Measurements from ENCODE around the gene AKT3. TPM values are rescaled to one million over a fixed set of nuclear protein-coding genes. Genes with fewer than 3 reads are reported as not detected.

The AKT3 gene
- total RNA-seq, 1 experiment from 2014 or later, result 35.8 TPM

DNA sequence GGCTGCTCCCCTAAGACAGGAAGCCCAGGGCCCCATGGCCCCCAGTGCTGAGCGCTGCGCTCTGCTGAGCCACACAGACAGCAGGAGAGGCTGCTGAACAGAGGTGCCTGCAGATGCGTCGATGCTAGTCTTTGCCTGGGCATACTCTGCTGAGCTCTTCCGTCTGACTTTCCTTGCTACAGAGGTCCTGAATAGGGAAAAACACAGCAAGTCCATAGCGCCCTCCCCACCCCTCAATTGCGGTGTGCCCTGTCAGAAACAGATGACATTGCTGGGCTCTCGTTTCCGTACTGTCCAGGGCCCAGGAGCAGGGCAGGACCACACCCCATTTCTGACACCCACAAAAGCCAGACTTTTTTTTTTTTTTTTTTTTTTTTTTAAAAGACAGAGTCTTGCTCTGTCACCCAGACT lies 341.7 kb downstream of the AKT3 start:
- no peak for DNase-seq (ENCODE audit: low read depth)

DNA sequence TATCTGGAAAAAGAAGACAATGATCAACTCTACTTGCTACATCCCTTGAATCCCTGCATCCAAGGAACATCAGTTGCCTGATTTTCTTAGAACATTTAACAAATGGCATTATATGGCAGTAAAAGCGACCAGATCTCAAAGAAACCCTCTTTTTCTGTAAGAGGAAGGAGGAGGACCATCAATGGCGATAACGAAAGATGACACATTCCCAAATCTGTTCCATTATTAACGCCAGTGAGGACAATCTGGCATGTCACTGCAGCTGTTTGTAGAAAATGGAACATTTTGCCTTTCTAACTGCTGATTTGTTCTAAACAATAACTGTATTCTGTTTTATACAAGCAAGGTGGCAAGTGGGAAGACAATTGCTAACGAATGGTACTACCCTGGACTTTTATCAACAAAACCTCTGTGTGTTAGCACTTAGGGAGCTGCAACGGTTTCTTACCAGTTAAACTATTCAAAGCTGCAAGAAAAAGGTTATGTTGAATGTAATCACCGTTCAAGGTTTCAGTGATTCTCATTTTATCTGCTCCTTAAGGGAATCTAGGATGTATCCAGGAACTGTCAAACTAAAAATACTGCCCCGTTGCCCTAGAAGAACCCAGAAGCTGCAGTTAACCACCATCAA lies 342.3 kb downstream of the AKT3 start:
- no peak for DNase-seq (ENCODE audit: low read depth)

DNA sequence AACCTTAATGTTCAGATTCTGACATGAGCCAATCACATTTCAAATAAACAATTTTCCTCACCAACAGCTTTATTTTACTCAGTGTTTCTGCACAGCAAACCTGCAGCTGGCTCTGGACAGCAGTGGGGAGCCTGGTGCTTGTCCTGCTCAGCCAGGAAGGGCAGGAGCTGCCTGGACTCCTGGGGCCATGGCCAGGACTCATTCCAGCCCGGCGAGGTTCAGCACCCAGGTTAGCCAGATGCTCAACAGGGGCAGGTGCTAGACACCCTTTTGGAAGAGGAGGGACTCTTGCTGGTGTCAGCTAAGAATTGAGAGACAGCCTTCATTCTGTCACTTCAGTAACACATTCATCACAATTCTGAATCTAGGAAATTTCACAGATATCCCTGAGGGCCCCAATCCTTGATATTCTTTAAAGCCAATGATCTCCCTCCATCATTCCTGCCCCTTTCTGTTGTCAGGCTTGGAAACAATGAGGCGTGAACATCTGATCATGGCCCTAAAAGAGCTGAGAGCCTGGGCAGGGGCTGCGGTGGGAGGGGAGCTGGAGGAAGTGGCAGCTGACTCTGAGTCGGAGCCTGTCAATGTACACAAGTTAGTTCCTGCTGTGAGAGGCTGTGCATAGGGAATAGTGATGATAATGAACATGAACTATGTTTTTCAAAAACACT lies 342.9 kb downstream of the AKT3 start:
- no peak for DNase-seq (ENCODE audit: low read depth)

DNA sequence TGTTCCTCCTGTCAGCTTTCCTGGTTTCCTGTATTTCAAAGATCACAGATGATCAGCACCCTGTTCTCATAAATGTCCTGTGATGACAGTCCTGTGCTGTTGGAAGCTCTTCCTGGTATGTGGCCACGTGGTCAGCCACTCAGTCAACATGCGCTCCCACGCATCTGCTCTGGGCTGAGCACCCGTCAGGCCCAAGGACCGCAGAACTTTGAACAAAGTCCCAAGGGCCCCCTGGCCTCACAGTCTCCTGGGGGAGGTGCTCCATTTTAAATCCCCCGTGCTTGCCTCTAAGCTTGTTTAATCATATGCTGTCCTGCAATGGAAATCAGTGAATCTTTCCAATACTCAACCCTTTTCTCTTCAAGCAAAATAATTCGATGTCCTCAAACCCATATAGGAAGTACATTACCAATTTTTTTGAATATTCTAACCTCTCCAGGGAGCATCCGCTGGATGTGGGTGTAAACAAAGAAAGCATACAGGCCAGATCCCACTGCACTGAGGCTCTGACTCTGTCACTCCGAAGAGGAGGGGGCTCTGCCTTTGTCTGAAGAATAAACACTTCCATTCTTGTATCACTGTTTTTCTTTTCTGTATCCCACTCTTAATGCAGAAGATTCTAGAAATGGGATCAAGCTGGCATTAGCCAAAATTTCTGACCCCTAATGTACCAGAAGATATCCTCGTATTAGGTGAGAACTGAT lies 343.9 kb downstream of the AKT3 start:
- DNase-seq (ENCODE audit: low read depth), result no peak

DNA sequence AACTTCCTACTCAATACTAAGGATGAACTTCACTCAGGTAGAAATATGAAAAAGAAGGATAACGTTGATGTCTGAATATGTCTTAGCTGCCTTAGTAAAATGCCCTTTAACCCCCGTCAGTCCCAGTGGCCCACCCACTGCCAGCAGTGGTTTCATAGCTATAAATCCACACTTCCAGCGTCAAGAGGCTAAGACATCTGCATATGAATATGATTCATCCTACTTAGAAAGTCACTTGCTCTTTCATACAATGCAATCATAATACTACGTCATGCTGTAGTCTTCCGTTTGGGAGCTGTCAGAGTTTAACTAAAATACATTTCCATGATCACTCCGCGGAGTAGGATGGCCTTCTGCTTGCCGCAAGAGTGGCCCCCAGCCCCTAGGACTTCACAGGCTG lies 346.9 kb downstream of the AKT3 start:
- DNase-seq (ENCODE audit: low read depth), result no peak

DNA sequence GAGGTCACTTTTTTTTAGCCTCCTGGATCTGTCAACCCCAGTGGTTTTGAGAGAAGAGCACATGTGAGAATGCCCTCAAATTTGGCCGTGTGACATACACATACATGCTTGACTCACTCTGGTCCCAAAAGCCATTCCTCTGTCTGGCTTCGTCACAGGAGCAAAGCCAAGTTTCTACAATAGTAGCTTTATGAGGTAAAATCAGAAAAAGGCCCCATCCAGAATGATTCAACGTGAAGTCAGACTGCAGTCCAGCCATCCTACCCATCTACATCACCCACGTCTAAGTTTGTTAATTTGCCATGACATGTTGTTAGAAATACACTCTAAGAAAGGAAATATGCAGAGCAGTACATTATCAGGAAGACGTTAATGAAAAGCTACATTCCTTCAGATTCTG lies 349.0 kb downstream of the AKT3 start:
- peak; percentile 73 for DNase-seq (ENCODE audit: low read depth)

DNA sequence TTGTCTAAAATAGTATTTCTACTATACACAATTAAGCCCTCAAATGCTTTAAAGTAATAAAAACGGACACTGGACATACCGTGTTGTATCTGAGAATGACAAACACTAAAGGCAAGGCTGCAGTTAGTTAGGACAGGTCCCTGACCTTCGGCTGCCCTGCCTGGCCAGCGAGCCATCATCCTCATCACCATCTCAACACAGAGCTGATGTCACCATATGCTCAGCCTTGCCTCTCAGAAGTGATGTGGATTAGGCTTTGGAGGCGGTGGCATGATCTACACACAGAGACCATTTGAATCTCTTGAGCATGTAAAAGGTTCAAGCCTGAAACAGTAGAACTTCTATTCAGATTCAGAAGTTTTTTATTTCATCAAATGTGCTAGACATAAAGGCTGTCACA lies 349.5 kb downstream of the AKT3 start:
- DNase-seq (ENCODE audit: low read depth), result no peak

DNA sequence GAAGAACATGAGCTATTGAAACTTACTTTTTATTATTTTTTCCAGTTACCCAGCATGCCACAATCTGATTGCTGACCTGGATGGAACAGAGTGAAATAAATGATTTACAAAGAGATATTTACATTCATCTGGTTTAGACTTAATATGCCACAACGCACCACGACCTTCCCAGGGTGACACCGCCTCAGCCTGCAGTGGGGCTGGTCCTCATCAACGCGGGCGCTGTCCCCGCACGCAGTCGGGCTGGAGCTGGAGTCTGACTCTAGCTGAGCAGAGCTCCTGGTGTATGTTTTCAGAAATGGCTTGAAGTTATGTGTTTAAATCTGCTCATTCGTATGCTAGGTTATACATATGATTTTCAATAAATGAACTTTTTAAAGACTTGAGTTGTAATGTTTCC lies 350.3 kb downstream of the AKT3 start:
- DNase-seq (ENCODE audit: low read depth), result no peak

DNA sequence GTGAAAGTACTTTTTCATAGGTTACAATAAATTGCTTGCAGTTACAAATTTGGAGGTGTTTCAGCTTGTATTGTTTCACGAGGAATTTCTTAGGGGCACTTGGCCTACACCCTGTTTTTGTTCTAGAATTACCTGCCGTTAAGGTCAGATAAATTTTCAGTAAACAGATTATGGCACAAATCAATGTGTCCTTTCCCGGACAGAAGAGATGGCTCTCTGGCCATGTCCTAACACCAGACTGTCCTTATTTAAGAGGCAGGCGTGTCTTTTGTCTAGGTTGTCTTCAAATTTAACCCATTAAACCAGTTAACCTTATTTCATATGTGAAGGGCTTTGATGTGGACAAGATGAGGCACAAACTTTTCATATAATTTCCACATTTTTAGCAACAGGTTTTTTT lies 350.8 kb downstream of the AKT3 start:
- no peak for DNase-seq (ENCODE audit: low read depth)

DNA sequence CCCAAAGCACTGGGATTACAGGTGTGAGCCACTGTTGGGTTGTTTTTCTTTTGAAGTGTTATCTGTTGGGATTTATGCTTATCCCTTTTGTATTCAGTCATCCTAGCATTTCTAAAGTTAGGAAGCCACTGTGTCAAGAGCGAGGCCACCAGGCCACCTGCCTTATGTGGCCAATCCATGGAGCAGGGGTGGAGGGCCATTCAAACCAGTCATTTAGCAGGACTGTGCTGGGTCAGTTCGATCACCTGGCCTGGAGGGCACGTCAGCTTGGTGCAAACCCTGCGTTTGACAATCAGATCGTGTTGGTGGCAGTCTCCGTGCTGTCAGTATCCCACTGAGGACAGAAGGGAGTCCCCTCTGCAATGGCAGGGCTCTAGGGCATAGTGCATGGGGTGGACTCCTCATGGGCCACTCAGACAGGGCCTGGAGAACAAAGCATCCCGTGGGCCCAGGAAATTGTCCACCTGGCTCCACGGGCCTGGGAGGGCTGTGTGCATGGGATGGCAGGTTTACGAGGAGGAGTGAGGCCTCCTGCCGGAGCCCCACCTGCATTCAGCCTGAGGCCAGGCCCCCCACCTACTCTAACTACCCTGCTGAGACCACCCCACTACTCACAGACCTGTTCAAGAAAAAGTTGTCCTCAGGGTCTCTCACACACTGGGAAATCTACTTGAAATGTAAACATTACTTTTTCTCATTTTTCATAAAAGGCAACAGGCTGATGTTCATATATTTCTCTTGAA lies 351.9 kb downstream of the AKT3 start:
- no peak for DNase-seq (ENCODE audit: low read depth)

DNA sequence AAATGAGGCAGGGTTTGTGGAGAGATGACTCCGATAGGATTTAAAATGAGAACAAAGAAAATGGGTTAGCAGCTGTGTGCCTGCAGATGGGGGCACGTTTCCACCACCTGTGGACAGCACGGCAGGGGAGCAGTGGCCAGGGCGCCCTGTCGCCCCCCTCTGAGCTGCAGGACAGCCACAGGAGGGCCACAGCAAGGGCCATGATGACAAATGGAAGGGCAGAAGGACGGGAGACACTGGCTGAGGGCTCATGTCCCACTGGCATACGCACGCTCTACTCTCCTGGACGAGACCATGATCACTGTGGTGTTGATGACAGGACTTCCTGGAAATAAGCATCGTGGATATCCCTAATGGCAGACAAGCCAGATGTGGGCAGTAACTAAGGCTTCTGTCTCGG lies 353.2 kb downstream of the AKT3 start:
- DNase-seq (ENCODE audit: low read depth), result no peak

DNA sequence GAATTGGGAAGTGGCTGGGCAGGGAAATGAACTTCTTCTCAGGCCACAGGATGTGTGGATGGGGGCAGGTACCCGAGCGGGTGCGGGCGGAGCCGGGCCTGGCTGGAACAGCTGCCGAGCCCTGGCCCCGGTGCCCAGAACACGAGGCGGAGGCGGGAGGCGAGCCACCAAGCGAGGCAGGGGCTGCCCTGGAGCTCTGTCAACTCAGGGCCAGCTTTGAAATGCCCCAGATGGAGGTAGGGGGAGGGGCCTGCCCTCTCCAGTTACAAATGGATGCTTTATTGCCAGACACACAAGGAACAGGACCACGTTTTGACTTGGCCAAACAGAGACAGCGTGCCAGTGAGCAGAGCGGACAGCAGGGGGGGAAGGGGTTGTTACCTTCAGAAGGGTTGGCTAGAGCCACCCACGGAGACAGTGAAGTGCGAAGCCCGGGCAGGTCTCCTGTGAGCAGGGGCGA lies 353.8 kb downstream of the AKT3 start:
- DNase-seq (ENCODE audit: low read depth), result no peak

DNA sequence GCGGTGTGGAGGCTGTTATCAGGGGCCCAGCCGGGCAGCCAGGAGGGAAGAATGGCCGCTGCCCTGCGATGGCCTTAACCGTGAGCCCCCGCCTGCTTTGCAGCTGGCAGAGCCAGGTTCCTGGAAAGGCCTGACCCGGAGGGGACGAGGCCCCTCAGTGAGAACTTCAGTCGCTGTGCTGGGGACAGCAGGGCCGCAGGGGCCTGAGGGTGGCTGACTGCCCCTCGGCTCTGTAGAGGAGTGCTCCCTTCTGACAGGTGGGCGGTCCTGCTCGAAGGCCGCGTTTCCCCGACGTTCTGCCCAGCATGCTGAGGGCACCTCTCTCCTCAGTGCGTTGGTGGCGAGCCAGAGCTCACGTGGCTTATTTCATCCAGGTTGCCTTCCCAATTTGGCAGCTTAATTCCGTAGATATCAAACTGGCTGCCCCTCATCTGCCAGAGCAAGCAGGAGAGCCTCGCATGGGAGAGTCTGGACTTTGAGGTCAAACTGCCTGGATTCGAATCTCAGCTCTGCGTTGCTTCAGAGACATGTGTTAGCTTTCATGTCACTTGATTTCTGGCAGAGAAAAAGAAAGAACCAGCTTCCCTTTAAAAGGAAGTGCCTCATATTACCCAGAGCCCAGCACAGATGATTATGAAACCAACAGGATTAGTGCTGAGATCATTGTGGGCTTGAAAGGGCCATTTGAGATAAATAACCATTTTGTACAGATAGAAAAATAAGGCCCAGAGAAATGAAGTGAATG lies 354.4 kb downstream of the AKT3 start:
- no peak for DNase-seq (ENCODE audit: low read depth)

DNA sequence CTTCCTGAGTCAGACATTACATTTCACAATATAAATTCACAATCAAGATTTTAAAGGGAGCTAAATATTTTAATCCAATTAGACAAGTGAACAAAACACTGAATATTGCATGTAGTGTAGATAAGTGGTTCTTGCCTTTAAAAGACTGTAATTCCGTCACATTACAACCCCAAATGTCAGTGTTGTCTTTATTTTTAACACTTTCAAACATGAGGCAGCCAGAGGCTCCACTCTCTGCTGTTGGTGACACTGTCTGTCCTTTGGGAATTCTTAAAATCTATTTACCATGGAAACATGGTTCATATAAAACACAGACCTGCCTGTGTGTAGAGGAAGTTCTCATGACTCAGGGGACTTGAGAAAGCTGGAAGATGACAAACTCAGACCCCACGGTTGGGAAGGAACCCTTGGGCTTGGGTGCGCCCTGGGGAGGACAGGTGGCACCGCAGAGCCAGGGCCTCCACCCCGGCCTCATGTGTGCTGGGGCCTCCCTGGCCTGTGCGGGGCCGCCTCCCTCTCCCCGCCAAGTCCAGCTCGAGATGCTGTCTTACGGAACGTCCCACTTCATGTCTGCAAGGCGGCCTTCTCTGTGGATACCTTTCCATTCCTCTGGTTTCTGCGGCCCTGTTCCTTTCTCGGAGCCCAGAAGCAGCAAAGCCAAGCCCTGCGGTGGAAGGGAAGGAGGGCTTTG lies 355.2 kb downstream of the AKT3 start:
- peak; percentile 9 for DNase-seq (ENCODE audit: low read depth)

DNA sequence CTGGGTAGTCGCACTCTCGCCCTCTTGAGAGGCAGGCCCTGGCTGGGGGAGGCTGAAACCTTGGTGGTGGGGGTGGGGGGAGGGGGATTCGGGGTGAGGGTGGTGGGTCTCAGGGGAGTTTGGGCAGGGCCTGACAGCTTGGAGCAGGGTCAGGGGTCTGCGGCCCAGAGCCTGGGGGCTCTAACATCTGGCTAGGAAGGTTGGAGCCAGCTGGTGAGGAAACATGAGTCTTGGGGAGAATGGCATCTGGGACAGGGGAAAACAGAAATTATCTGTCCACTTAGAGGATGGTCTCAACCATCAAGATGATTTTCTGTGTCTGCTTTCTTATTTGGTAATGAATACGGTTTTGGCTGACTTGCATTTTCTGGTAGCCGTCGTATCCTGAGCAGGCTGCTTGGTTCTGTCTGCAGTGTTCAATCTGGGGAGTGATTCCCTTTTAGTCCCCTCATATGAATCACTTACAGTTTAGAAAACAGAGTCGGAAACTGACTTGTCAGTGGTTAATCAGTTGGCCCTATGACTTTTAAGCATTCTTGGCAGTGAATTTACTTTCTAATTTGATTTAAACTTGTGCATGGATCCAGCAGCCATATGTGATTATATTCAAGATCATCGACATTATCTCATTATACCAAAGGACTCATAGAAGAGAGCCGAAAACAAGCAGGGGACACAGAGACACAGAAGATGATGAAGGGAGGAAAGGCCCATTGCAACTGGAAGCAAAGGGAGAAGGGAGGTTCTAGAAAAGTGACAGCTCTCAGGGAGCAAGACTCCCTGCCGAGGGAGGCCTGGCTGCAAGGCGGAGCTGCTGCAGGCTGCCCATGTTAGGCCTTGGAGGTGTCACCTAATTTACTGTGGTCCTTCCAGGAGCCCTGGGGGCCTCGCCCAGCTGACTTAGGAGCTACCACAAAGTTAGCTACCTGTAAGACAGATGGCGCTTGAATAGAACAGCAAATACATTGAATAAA lies 356.6 kb downstream of the AKT3 start:
- no peak for DNase-seq (ENCODE audit: low read depth)

DNA sequence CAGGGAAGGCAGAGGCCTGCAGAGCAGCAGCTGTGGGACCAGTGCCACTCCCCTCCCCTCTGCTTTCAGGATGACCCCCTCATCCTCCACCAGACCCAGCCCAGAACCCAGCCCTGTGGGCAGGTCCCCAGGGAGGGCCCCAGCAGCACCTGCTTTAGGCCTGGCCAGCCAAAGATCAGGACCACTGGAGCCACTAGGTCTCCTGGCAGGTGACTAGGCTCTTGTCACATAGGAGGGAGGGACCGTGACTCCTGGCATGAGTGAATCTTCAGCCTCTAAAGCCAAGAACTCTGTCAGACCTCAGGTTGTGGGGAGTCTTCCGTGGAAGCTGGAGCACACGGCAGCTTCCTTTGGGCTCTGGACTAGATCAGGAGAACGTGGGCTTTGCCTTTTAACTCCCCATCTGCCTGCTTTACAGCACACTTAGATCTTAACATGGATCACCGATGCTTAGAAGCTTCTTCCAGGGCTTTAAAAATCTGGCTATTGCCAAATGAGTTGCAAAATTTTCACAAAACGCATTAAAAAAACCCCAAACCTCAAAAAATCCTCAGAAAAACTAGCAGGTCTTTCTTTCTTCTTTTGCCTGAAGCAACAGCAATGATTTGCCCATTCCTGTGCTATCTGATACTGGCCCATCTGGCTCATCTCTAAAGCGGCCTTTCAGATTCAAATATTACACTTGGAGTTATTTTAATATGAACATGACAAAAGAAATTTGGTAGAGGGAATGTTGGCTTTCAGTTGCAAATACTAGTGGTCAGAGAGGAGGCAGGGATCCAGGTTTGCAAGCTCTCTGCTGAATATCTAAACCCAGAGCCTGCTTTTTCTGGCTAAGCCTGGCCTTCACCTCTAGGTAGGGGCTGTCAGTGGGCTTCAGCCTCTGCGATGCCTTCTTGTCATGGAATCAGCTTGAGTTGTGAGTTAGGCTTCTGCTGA lies 359.0 kb downstream of the AKT3 start:
- DNase-seq (ENCODE audit: low read depth), result no peak

DNA sequence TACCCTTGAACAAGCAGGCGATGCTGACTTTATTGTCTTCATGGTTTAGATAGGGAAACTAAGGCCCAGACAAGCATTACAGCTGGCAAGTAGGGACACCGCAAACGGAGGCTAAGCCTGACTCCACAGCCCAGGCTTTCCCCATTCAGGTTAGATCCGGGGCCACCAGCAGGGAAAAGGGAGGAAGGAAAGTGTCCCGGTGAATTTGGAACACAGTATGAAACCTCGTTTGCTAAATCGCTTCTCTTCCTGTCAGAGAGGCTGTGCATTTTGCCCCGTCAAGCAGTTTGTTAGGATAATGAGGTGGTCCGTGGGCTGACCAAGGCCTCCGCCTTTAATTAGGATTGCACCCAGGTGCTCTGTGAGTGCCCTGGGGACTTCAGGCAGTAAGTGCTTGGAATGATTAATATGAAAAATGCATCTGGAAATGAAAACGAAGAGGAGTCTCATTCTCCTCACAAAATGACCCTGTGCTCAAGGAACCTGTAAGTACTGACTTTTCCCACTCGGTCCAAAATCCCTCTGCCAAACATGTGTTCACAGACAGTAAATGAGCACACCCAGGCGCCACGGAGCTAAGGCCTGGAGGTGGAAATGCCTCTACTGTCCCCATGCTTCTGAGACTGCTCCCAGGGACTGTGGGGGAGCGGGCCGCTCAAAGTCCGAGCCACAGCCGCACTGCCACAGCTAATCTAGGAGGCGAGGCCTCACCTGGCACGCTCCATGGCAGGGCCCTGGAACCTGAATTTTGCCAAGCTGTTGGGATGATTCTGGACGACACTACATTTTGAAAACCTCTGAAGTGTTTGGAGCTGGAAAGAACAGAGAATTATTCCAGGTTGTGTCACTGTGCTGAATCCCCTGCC lies 360.1 kb downstream of the AKT3 start:
- DNase-seq (ENCODE audit: low read depth), result no peak

DNA sequence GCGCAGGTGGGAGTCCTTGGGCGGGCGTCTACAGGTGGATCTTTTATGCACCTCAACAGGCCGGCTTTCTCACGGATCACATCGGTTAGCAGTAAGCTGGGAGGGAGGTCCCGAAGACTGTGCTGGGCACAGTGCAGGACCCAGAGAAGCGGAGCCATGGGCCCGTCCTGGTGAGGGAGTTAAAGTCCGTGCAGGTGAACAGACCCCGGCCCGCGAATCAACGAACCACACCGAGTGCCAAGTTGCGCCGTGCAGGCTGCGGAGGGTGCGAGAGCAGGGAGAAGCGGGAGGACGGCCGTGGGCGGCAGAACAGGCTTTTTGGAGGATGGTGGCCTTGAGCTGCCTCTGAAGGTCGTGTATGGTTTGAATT lies 360.9 kb downstream of the AKT3 start:
- no peak for DNase-seq (ENCODE audit: low read depth)
